AG04449 (cell line): ENCODE measurements around the gene GMPR2.

Source experiments
- CTCF ChIA-PET: fragments of 350-600 bp; formaldehyde crosslinking; extraction: SDS; loops from one replicate; lab custom pipeline; 2021; ENCODE audit warnings: antibody characterized with exemption; lab: Yijun Ruan, JAX
- POLR2A ChIA-PET: fragments of 400-600, 350-600 bp; formaldehyde crosslinking; extraction: SDS; loops from one replicate; lab custom pipeline; 2020; ENCODE audit warnings: antibody characterized with exemption, inconsistent platforms; lab: Yijun Ruan, JAX
- DNase-seq: peaks from one replicate; pipeline ENCODE4 v3.0.0-alpha.2; 2010; ENCODE audit warnings: low read depth, low spot score
- H3K4me3 ChIP-seq: 2 replicates; pipeline ENCODE4 v1.5.1; 2011; ENCODE audit warnings: low read depth, mild to moderate bottlenecking, control low read depth, low read length
- TF ChIP-seq, protein P1 (sequence below): IDR thresholded peaks from one replicate; pipeline ENCODE4 v1.5.1; 2011; ENCODE audit warnings: mild to moderate bottlenecking, moderate library complexity, low read length, control low read depth, inconsistent platforms; ENCODE audit not compliant: insufficient read depth; ENCODE audit errors: missing control alignments

GMPR2 gene

DNA sequence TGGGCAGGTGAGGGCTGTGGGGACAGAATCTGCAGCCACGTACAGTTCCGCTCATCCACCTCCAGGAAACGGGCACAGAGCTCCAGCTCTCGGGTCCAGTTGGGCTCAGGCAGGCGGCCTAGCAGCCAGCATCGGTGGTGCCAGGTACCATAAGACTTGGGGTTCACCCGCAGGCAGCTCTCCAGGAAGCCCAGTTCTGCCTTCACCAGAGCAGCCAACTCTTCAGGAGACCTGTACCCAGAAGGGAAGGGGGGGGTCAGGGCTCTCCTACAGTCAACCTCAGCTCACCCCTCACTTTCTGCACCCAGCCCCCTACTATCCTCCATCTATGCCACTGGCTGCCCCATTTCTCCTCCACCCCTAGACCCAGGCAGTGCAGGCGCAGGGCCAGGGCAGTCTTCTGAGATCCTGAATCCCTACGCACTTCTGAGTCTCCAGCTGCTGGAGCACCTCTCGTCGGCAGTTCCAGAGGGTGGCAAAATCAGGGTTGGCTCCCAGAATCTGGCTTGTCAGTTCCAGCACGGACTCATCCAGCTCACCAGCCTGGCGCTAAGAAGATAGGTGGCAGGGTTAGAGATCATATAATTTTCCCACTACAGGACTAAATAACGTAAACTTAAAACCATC lies 37.3 kb downstream of the GMPR2 start:
- TF ChIP-seq, protein P1, sequence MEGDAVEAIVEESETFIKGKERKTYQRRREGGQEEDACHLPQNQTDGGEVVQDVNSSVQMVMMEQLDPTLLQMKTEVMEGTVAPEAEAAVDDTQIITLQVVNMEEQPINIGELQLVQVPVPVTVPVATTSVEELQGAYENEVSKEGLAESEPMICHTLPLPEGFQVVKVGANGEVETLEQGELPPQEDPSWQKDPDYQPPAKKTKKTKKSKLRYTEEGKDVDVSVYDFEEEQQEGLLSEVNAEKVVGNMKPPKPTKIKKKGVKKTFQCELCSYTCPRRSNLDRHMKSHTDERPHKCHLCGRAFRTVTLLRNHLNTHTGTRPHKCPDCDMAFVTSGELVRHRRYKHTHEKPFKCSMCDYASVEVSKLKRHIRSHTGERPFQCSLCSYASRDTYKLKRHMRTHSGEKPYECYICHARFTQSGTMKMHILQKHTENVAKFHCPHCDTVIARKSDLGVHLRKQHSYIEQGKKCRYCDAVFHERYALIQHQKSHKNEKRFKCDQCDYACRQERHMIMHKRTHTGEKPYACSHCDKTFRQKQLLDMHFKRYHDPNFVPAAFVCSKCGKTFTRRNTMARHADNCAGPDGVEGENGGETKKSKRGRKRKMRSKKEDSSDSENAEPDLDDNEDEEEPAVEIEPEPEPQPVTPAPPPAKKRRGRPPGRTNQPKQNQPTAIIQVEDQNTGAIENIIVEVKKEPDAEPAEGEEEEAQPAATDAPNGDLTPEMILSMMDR: no peak
- CTCF ChIA-PET: interaction anchor here (1.0 to 6.1 kb wide), 10 partner anchors 10 to 113 kb away, joined by 3 to 57 read pairs (median 14); partner anchors contain the start of genes CHMP4A, CIDEB, DHRS1 and MDP1
- DNase-seq: no peak
- no peak overlapping the region for H3K4me3 ChIP-seq
- POLR2A ChIA-PET: interaction anchor here (1.5 to 2.2 kb wide), 4 partner anchors 28 to 81 kb away, joined by 4 to 27 read pairs (median 6); partner anchors contain the start of genes CHMP4A, IPO4 and TINF2

- CTCF ChIA-PET: interaction anchor here (0.6 to 6.1 kb wide), 15 partner anchors 11 to 157 kb away, joined by 3 to 57 read pairs (median 6); partner anchors contain the start of genes CHMP4A, CIDEB, DHRS1 and MDP1
- peak overlapping the region; percentile 98 for H3K4me3 ChIP-seq
- TF ChIP-seq, protein P1: no peak
- DNase-seq: no peak
- POLR2A ChIA-PET: interaction anchor here (0.9 to 2.2 kb wide), 10 partner anchors 9 to 82 kb away, joined by 3 to 27 read pairs (median 4); partner anchors contain the start of genes CHMP4A, CIDEB, DHRS1 and IPO4
These were observed 37.9 kb downstream of the GMPR2 start for GRCh38 chr14:24270537-24271133.

DNA sequence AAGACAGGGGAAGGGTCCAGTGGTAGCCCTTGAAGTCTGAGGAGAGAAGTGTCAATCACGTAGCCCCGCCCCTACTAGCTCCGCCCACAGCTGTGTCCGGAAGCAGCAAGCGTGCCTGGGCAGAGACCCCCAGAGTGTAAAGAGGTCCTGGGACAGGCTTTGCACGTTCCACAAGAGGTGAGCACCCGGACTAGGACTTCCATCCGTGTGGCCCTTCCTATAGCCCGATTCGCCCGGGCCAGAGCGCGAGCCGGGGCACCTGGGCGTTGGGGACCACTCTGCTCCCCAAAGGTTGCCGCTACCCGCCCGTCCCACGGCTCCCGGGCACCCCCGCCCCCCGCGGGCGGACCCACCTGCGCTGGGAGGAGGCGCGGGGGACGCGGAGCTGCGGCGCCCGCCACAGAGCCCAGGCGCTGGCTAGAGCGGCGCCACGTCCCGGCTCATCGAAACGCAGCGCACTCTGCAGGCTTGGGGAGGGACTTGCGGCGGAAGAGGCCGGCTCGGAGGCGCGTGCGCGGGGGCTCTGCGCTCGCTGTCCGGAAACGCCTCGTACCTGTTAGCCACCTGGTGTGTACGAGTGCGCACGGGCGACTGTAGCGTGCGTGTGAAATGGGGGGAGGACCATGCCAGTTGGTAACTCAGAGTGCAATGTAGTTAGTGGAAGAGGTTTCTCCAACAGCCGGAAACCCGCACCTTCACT lies 38.6 kb downstream of the GMPR2 start, which contains the start of gene RABGGTA:
Gene RABGGTA, minus strand, starts transcription at position 464 of the 700 bp plus-strand sequence. CDS start 482 bp downstream, outside the sequence.
- ChIA-PET POLR2A (interaction anchor here (0.9 to 2.2 kb wide), 10 partner anchors 9 to 83 kb away, joined by 3 to 27 read pairs (median 4); partner anchors contain the start of genes CHMP4A, CIDEB, DHRS1 and IPO4), CTCF (interaction anchor here (0.6 to 6.1 kb wide), 22 partner anchors 10 to 166 kb away, joined by 3 to 57 read pairs (median 6); partner anchors contain the start of genes CHMP4A, CIDEB, DHRS1 and IRF9)
- TF ChIP-seq, protein P1: peak; percentile 97
- DNase-seq: no peak
- peak within 1 kb of the TSS; percentile 98 for H3K4me3 ChIP-seq

DNA sequence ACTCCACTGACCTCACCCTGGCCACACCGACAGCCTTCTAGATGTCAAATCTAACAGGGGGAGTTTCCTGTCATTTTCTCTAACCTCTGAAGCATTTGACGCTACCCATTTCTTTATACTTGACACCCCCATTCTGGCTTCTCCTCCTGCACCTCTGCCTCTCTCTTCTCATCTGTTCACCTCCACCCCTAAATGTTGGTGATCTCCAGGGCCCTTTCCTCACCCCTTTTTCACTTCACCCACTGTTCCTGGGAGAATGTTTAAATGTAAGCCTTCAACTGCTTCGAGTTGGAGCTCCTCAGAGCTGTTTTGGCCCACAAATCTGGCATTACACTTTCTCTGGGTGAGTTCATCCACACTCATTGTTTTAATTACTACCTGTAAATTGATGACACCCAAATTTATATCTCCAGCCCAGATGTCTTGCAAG lies 39.1 kb downstream of the GMPR2 start:
- peak overlapping the region; percentile 98 for H3K4me3 ChIP-seq
- ChIA-PET CTCF (interaction anchor here (0.7 to 6.1 kb wide), 17 partner anchors 9 to 165 kb away, joined by 3 to 57 read pairs (median 6); partner anchors contain the start of genes DHRS1, IRF9, MDP1 and NOP9), POLR2A (interaction anchor here (0.9 to 2.2 kb wide), 8 partner anchors 8 to 83 kb away, joined by 4 to 27 read pairs (median 4); partner anchors contain the start of genes CHMP4A, CIDEB, DHRS1 and IPO4)
- no peak for DNase-seq
- TF ChIP-seq, protein P1: no peak

- DNase-seq: no peak
- ChIA-PET CTCF (interaction anchor here (0.9 to 6.1 kb wide), 12 partner anchors 9 to 164 kb away, joined by 3 to 57 read pairs (median 6); partner anchors contain the start of genes DHRS1, IRF9, NOP9 and TGM1), POLR2A (no interaction called here)
- no peak overlapping the region for H3K4me3 ChIP-seq
- TF ChIP-seq, protein P1: no peak
These were observed 39.7 kb downstream of the GMPR2 start for GRCh38 chr14:24272467-24272866.
